HG02840 (cell line): ENCODE measurements around the gene MMP23B.
"Not testable (repeated sequence)": the region's sequence is repeated elsewhere in the genome, so short reads cannot be mapped to it uniquely, and the experiment has no call there.

Source experiments
- ATAC-seq: cut with Tn5 transposase; IDR thresholded peaks from one replicate; pipeline ENCODE4 v1.9.1; 2021; ENCODE audit warnings: mild to moderate bottlenecking, moderate library complexity, moderate number of reproducible peaks; ENCODE audit not compliant: unreplicated experiment, low FRiP score

MMP23B gene

GRCh38 chr1:1629430-1630190, 2.4 kb upstream of the MMP23B start:
- no peak for ATAC-seq

DNA sequence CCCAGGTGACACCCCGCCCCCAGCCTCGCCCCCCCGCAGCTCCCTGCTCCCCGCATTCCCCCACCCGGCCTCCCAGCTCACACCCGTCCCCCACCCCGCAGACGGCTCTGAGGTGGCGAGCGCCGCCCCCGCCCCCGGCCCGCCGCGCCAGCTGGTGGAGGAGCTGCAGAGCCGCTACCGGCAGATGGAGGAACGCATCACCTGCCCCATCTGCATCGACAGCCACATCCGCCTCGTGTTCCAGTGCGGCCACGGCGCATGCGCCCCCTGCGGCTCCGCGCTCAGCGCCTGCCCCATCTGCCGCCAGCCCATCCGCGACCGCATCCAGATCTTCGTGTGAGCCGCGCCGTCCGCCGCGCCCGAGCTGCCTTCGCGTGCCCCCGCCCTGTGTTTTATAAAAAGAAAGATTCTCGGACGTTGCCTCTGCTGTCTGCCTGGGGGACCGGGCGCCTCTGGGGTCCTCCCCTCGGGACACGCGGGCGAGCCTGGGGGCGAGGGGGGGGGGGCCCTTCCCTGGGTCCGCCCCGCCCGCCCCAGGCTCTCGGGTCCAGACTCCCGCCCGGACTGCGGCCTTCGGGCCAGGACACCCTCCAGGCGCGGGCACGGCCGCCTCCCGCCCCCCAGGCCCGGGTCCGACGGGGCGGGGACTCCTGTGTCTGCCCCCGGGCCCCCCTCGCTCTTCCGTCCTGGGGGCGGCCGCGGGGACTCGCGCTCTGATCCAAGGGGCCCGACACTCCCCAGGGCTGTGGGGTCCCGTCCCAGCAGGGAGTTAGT, 1.6 kb upstream of the MMP23B start:
- ATAC-seq: peak; percentile 56

GRCh38 chr1:1630965-1631781, 800 bp upstream of the MMP23B start:
- no peak for ATAC-seq

DNA sequence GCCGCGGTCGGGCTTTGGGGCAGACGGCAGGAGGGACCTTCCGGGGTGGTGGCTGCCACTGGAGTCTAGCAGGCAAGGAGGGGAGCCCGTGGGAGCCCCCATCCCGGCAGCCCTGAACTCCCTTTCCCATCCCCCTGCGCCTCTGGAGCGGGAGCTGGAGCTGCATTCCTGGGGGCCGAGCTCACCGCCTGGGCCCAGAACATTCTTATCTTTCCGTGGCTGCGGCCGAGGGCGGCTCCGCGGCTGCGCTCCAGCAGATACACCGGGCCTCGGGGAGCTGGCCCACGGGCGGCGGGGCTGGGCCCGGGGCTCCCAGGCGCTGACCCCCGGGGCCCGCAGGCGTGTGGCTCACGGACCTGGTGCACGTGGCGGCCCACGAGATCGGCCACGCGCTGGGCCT, 1.4 kb downstream of the MMP23B start:
- not testable (repeated sequence) for ATAC-seq

DNA sequence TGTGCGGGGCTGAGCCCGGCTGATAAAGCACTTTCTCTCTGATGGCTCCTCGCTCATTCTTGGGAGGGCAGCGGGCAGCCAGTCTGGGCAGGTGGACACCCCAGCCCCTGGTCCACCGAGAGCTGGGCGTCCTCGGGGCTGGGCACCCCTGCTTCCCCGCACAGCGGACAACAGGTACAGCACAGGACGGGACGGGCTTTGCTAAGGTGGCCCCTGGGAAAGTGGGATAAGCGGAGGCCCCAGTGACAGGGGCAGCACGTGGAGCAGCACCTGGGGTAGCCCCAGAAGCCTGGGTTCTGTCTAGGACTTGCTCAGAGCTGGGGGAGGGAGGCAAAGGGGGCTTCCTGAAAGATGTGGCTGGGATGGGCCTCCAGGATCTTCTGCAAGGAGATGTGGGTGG, 2.6 kb downstream of the MMP23B start:
- ATAC-seq: not testable (repeated sequence)

GRCh38 chr1:1636621-1637478, 4.9 kb downstream of the MMP23B start:
- not testable (repeated sequence) for ATAC-seq

DNA sequence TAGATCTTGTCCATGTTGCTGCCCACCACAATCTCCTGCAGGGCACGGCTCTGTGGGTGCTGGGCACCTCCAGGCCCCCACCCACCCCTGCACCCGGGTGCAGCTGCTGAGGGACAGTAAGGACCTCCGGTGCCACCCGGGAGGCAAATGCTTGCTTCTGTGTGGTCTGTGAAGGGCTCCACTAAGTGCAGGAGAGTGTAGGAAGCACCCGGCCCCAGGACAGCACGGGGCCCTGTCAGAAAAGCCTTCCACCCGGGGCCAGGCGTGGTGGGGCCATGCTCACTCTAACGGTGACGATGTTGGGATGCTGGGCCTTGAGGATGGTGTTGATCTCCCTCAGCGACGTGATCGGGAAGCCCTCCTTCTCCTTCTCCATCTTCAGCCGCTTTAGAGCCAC, 5.5 kb downstream of the MMP23B start:
- not testable (repeated sequence) for ATAC-seq

DNA sequence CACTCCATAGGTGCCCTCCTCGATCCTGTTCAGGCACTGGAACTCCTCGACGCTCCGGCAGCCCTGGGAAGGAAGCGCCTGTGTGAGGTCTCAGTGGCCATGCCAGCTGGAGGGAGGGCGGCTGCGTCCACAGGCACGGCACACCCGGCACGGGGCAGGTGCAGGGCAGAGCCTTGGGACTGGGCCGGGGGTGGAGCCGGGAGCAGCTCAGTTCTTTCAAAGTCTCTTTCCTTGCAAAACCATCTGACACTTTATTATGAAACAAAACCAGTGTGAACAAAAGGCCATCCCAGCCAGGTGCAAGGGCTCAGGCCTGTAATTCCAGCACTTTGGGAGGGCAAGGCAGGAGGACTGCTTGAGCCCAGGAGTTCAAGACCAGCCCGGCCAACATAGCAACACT, 6.6 kb downstream of the MMP23B start:
- ATAC-seq: not testable (repeated sequence)

- not testable (repeated sequence) for ATAC-seq
Measured at GRCh38 chr1:1639368-1639767, 7.4 kb downstream of the MMP23B start.

DNA sequence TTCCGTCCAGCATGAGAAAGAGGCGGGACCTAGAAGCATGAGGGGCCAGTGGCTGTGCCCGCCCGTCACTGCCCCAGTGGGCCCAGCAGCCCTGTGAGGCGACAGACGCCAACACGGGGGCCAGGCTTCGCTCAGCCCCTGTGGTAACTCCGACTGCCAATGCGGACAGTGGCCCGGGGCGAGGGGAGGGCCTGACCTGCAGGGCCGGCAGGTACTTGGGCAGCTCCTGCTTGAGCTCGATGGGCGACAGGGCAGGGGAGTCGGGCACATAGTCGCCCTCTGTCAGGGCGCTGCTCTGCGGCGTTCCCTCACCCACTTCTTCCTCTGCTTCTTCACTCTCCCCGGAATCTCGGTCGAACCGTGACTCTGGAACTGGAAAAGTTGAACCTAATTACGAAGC, 8.1 kb downstream of the MMP23B start:
- not testable (repeated sequence) for ATAC-seq

DNA sequence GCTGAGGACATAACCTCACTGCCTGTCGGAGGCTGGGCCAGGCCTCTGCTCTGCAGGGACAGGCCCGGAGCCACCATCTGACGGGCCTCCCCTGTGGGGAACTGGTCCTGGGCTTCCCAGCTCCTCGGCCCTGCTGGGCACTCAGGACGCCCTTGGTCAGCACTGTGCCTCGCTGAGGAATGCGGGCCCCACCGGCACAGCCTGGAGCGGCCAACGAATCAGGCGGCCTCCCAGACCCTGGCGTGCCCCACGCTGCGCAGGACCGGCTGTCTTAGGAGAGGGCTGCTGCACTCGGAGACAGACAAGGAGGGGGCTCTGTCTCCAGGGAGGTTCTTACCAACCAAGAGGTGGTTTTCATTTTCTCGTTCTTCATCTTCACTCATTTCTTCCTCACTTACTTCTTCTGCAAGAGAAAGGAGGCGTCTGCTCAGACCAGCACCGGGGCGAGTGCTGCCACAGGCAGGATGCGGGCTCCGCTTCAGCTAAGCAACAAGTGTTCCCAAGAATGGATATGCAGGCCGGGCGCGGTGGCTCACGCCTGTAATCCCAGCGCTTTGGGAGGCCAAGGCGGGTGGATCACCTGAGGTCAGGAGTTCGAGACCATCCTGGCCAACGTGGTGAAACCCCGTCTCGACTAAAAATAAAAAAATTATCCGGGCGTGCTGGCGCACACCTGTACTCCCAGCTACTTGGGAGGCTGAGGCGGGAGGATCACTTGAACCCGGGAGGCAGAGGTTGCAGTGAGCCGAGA, 8.9 kb downstream of the MMP23B start:
- ATAC-seq: not testable (repeated sequence)

GRCh38 chr1:1646326-1646725, 14.4 kb downstream of the MMP23B start:
- not testable (repeated sequence) for ATAC-seq

- not testable (repeated sequence) for ATAC-seq
Measured at GRCh38 chr1:1647567-1648241, 15.7 kb downstream of the MMP23B start.

DNA sequence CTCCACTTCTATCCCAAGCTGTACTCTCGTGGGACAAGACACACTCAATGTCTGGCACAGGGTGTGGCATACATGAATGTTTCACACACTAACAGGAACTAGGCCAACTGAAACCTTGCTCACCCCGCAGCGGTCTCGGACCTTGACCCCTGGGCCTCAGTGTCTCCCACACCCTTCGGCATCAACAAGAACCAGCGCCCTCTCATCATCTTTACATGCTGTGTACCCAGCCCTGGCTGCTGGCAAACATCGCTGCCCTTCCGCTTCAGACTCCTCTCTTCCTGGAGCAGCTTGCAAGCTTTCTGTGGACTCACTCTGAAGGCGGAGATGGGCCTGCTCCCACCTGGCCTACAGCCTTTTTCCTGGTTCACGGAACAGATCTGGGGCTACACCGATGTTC, 16.3 kb downstream of the MMP23B start:
- not testable (repeated sequence) for ATAC-seq

DNA sequence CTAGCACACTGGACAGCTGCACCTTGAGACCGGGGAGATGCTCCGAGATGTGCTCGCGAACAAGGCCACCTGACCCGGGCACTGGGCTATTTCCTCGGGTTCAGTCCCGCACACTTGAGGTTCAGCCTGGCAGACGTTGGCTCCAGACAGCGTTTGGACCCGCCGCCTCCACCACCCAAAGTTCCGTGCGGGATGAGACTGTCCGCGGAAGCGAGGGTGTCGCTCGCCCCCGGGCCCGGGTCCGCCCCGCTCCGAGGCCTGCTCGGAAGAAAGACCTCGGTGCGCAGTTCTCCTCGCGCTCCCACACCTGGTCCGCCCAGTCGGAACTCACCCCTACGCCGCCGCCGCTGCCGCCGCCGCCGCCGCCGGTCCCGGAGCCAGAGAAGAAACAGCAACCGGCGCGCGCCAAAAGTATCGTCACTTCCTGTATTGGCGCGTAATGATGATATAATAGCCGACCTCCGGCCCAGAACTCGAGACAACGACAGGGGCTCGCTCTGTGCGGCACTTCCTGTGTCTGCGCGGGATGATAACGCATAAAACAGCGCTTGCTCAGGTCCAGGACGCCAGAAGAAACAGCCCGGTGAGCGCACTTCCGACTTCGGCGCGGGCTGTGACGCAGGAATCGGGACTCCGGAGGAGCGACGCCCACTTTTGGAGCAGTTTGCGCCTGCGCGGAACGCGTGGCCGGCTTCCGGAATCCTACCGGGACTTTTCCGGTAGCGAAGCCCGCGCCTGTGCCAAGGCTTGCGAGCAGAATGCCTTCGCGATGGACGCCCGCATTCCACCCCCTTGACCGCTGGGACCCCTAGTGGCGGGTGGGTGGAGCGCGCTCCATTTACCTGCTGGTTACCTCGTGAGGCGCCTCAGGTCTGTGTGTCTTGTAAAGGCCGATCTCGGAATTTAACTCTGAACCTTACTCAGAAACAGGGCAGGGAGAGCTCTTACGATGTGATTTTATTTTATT, 26.9 kb downstream of the MMP23B start, which contains the start of gene CDK11B:
Gene CDK11B, minus strand, starts transcription at position 422 of the 967 bp plus-strand sequence. CDS start 1,519 bp downstream, outside the sequence.
- ATAC-seq: peak; percentile 84

DNA sequence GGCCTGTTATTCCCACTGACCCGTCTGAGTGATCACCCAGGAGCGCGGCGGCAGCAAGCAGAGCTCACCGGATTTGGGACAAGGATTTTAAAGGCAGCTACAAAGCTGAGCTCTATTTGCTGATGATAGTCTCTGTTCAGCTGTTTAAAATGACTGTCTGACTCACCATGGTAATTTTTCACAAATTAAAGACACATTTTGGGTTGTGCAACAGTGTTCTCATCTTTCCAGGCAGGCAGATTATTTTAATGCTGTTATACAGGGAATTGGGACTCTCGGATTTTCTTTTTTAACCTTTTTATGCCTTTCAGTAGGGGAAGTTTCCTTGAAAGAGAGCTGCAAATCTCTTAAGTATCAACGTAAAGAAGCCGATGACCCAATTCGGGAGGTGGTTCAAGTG, 30.4 kb downstream of the MMP23B start:
- not testable (repeated sequence) for ATAC-seq

DNA sequence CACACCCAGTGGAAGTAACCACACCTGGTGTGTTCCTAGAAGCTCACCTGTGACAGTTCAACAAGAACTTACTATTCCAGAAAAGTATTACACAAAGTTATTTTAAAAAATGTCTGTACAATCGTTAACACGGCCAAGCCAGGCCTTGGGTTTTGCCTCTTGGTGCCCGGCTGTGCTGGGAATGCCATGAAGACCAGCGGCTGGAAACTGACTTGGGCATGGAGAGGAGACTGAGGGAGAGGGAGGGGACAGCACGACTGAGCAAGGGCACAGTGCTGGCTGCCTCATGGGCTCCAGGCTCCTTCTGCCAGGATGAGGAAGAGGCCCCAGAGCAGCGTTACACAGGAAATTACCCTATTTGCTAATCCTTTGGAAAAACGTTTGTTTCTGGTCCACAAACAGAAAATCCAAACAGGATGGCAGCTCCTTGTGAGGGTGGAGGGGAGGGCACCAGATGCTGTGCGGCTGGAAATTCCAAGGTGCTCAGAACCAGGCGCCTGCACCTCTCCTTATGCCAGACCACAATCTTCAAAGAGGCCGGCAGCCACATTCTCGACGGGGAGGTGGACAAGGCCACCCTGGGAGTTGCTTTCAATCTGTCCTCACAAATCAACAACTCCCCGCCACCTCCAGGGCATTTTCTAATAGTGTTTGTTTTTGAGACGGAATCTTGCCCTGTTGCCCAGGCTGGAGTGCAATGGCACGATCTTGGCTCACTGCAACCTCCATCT, 31.0 kb downstream of the MMP23B start:
- ATAC-seq: not testable (repeated sequence)
